Panc1 (cell line): ENCODE results near the gene PLBD1. TPM values are rescaled to one million over a fixed set of nuclear protein-coding genes. Genes with fewer than 3 reads are reported as not detected.

Experiments
- ATAC-seq: fragments of 200-7000 bp; cut with Tn5 transposase; 2 replicates; pipeline ENCODE4 v1.9.1; 2020; ENCODE audit warnings: mild to moderate bottlenecking, moderate library complexity
- BruUV-seq: library from RNA; stranded (reverse); fragments of 400-500 nt; replicated peaks from 2 replicates; lab custom pipeline; 2021; lab: Mats Ljungman, UMichigan
- CTCF ChIA-PET: fragments of 300-600 bp; sonication (Branson Sonifier 250); formaldehyde crosslinking; loops from one replicate; lab custom pipeline; 2022; ENCODE audit warnings: antibody characterized with exemption; lab: Charles Lee
- POLR2A ChIA-PET: fragments of 300-600 bp; sonication (Branson Sonifier 250); formaldehyde crosslinking; loops from one replicate; lab custom pipeline; 2022; ENCODE audit warnings: antibody characterized with exemption; lab: Charles Lee
- DNase-seq: peaks from one replicate; pipeline ENCODE4 v3.0.0-alpha.2; 2010; ENCODE audit warnings: low read depth, low spot score
- H3K27ac ChIP-seq: 2 replicates; pipeline ENCODE4 v1.5.1; 2011; ENCODE audit warnings: mild to moderate bottlenecking, low read length, inconsistent platforms
- H3K27me3 ChIP-seq: fragments of 200-500 bp; sonication (Bioruptor generic); 2 replicates; pipeline ENCODE4 v1.6.0; 2014; ENCODE audit warnings: low read length, inconsistent platforms; ENCODE audit not compliant: control insufficient read depth, insufficient read depth
- H3K36me3 ChIP-seq: fragments of 200-500 bp; sonication (Bioruptor generic); 2 replicates; pipeline ENCODE4 v1.5.1; 2014; ENCODE audit warnings: inconsistent platforms, mild to moderate bottlenecking, low read length, moderate library complexity; ENCODE audit not compliant: control insufficient read depth, insufficient read depth
- H3K4me1 ChIP-seq: 2 replicates; pipeline ENCODE4 v1.5.1; 2011; ENCODE audit warnings: inconsistent platforms, mild to moderate bottlenecking, low read length, moderate library complexity; ENCODE audit not compliant: control insufficient read depth, insufficient read depth
- H3K4me3 ChIP-seq, 2 experiments: 2 replicates each; pipeline ENCODE4 v1.5.1; 2011 to 2012; ENCODE audit warnings: low read depth in 2 of 2, low read length in 2 of 2, mild to moderate bottlenecking in 2 of 2, inconsistent platforms in 1 of 2, moderate library complexity in 1 of 2
- H3K9me3 ChIP-seq: fragments of 200-500 bp; sonication (Bioruptor generic); 2 replicates; pipeline ENCODE4 v1.5.1; 2014; ENCODE audit warnings: low read depth, mild to moderate bottlenecking, inconsistent platforms, low read length, moderate library complexity; ENCODE audit not compliant: control insufficient read depth, insufficient read depth
- POLR2AphosphoS5 ChIP-seq: IDR thresholded peaks from 2 replicates; pipeline ENCODE4 v1.6.1; 2012; ENCODE audit warnings: mild to moderate bottlenecking, low read depth, low read length, moderate library complexity
- SIN3A ChIP-seq: IDR thresholded peaks from 2 replicates; pipeline ENCODE4 v1.6.1; 2012; ENCODE audit warnings: low read depth, mild to moderate bottlenecking, low read length, moderate library complexity, borderline replicate concordance; ENCODE audit not compliant: insufficient read depth
- TCF7L2 ChIP-seq: IDR thresholded peaks from 2 replicates; pipeline ENCODE4 v1.6.1; 2011; ENCODE audit warnings: mild to moderate bottlenecking, low read depth, low read length, inconsistent platforms
- in situ Hi-C: cut with HindIII; loops from 2 replicates; pipeline ENCODE4 v1.10.0; 2016; ENCODE audit warnings: low sequenced_read_pairs, low pct_unique_long_range_greater_than_20kb
- intact Hi-C: fragments of 100-400 bp; cut with micrococcal nuclease; formaldehyde crosslinking; loops from one replicate; pipeline ENCODE4 v1.10.0; 2022; ENCODE audit not compliant: unreplicated experiment
- total RNA-seq: library from RNA; stranded (reverse); gene quantifications from one replicate; pipeline ENCODE4 v1.2.1, GENCODE V29; 2021; ENCODE audit not compliant: unreplicated experiment
- TF ChIP-seq, protein P1 (sequence below): fragments of 450-650 bp; IDR thresholded peaks from 2 replicates; pipeline ENCODE4 v1.5.1; 2017; ENCODE audit warnings: mild to moderate bottlenecking
- TF ChIP-seq, protein P2 (sequence below), 2 experiments: IDR thresholded peaks; 2 replicates each; pipeline ENCODE4 v1.6.1; 2011 to 2012; ENCODE audit warnings: low read depth in 2 of 2, control low read depth in 1 of 2, low read length in 1 of 2, mild to moderate bottlenecking in 1 of 2, moderate library complexity in 1 of 2; ENCODE audit not compliant: insufficient read depth in 1 of 2

The PLBD1 gene
- total RNA-seq, 1 experiment from 2014 or later = 37.8 TPM

DNA sequence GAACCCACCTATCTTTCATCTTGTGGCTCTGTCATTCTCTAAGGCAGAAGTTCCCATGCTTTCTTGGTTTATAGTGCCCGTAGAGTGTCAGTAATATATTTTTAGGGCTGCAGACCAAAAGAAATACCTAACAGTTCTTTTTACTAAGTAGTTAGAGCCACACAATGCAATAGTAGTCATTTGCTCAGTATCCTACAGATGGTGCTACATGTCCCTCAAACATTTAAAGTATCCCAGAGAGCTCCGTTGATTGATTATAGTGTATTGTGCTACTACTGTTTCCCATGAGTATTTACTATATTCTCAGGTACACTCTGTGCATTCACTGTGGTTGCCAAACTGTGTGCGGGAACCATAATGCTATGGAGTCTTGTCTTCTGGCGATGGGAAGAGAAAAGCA, 4.7 kb upstream of the PLBD1 start:
- Histone ChIP-seq H3K4me1 (no peaks in the 10 kb centered on the region; the same call in 1 of the 2 replicates), H3K27me3 (no peaks in the 10 kb centered on the region), H3K27ac (no peak overlapping the region), H3K9me3 (no peaks in the 10 kb centered on the region), H3K4me3 (no peak overlapping the region), H3K36me3 (no peaks in the 10 kb centered on the region)
- intact Hi-C loops (no loop called here), in situ Hi-C loops (no loop called here)
- TF ChIP-seq, protein P1, sequence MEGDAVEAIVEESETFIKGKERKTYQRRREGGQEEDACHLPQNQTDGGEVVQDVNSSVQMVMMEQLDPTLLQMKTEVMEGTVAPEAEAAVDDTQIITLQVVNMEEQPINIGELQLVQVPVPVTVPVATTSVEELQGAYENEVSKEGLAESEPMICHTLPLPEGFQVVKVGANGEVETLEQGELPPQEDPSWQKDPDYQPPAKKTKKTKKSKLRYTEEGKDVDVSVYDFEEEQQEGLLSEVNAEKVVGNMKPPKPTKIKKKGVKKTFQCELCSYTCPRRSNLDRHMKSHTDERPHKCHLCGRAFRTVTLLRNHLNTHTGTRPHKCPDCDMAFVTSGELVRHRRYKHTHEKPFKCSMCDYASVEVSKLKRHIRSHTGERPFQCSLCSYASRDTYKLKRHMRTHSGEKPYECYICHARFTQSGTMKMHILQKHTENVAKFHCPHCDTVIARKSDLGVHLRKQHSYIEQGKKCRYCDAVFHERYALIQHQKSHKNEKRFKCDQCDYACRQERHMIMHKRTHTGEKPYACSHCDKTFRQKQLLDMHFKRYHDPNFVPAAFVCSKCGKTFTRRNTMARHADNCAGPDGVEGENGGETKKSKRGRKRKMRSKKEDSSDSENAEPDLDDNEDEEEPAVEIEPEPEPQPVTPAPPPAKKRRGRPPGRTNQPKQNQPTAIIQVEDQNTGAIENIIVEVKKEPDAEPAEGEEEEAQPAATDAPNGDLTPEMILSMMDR = peak; percentile 11; the same call in 1 of the 2 replicates
- TF ChIP-seq TCF7L2 = no peak
- POLR2A ChIA-PET = no interaction called here
- ATAC-seq (no peak), DNase-seq (no peak)
- BruUV-seq = no TSS peak
- CTCF ChIA-PET = no interaction called here

DNA sequence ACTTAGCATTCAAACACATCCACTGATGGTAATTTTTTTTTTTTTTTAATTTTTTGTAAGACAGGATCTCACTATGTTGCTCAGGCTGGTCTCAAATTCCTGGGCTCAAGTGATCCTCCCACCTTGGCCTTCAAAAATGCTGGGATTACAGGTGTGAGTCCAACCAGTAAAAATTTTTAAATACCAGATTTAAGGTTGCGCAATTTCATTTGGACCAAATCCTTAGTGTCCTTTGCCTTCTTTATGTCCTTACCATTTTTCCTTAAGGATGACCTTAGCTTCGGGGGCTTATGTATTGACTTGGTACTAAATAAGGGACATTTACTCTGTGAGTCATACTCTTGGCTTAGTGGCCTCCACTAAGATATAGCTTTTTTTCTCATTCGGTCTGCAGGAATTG, 4.1 kb upstream of the PLBD1 start:
- CTCF ChIA-PET = no interaction called here
- Histone ChIP-seq H3K4me3 (no peak overlapping the region), H3K36me3 (no peaks in the 10 kb centered on the region), H3K9me3 (no peaks in the 10 kb centered on the region), H3K4me1 (no peaks in the 10 kb centered on the region; the same call in 1 of the 2 replicates), H3K27me3 (no peaks in the 10 kb centered on the region), H3K27ac (no peak overlapping the region)
- POLR2A ChIA-PET = no interaction called here
- DNase-seq (no peak), ATAC-seq (no peak)
- TF ChIP-seq, protein P2, sequence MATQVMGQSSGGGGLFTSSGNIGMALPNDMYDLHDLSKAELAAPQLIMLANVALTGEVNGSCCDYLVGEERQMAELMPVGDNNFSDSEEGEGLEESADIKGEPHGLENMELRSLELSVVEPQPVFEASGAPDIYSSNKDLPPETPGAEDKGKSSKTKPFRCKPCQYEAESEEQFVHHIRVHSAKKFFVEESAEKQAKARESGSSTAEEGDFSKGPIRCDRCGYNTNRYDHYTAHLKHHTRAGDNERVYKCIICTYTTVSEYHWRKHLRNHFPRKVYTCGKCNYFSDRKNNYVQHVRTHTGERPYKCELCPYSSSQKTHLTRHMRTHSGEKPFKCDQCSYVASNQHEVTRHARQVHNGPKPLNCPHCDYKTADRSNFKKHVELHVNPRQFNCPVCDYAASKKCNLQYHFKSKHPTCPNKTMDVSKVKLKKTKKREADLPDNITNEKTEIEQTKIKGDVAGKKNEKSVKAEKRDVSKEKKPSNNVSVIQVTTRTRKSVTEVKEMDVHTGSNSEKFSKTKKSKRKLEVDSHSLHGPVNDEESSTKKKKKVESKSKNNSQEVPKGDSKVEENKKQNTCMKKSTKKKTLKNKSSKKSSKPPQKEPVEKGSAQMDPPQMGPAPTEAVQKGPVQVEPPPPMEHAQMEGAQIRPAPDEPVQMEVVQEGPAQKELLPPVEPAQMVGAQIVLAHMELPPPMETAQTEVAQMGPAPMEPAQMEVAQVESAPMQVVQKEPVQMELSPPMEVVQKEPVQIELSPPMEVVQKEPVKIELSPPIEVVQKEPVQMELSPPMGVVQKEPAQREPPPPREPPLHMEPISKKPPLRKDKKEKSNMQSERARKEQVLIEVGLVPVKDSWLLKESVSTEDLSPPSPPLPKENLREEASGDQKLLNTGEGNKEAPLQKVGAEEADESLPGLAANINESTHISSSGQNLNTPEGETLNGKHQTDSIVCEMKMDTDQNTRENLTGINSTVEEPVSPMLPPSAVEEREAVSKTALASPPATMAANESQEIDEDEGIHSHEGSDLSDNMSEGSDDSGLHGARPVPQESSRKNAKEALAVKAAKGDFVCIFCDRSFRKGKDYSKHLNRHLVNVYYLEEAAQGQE (IDR thresholded peaks at IDR 0.05; ENCODE audit: insufficient read depth in 1 of 2, low read depth in 2 of 2, low read length in 1 of 2) = no peak
- in situ Hi-C loops = no loop called here
- BruUV-seq = no TSS peak
- intact Hi-C loops = no loop called here

DNA sequence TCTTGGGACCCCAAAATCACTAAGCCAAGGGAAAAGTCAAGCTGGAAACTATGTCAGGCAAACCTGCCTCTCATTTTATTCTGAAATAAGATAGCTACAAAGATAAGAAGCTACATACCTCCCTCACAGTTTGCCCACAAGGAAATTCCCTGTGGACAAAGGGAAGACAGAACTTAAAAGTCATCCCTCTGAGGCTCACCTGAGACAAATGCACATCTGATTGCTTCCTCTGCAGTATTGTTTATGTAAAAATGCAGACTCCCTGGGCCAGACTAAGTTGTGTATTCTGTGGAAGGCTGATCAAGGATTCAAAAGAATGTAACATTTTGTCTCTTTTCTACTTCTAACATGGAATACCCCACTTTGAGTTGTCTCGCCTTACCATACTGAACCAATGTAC, 2.5 kb upstream of the PLBD1 start:
- intact Hi-C loops = no loop called here
- BruUV-seq = no TSS peak
- CTCF ChIA-PET = no interaction called here
- DNase-seq (no peak), ATAC-seq (no peak)
- in situ Hi-C loops = no loop called here
- no peak overlapping the region for H3K27ac ChIP-seq
- no peaks in the 10 kb centered on the region for H3K27me3 ChIP-seq
- no peak overlapping the region for H3K4me3 ChIP-seq
- no peak for TF ChIP-seq POLR2AphosphoS5
- TF ChIP-seq, protein P1 = no peak
- no peak for TF ChIP-seq TCF7L2
- TF ChIP-seq SIN3A = no peak
- TF ChIP-seq, protein P2 (IDR thresholded peaks at IDR 0.05; ENCODE audit: insufficient read depth in 1 of 2, low read depth in 2 of 2, low read length in 1 of 2) = no peak
- no peaks in the 10 kb centered on the region; the same call in 1 of the 2 replicates for H3K4me1 ChIP-seq
- POLR2A ChIA-PET = no interaction called here
- H3K9me3 ChIP-seq = no peaks in the 10 kb centered on the region
- no peaks in the 10 kb centered on the region for H3K36me3 ChIP-seq
